Small intestine (tissue), 7 donors: ENCODE data around the gene ZMIZ1. TPM values are rescaled to one million over a fixed set of nuclear protein-coding genes. Genes with fewer than 3 reads are reported as not detected.

Experiments used
- DNase-seq, 2 donors: peaks; one replicate each; pipeline versions ENCODE4 v3.0.0 to v3.0.0-alpha.2; 2013
- FAIRE-seq: peaks from 2 replicates; lab custom pipeline; 2012; peaks lifted over from hg19 to GRCh38; lab: Jason Lieb, UNC
- H3K27ac ChIP-seq, 3 donors: one replicate each; pipeline ENCODE4 v1.5.1; 2013; ENCODE audit warnings: low read length in 2 of 3, mild to moderate bottlenecking in 2 of 3, control low read depth in 1 of 3, inconsistent platforms in 1 of 3, low read depth in 1 of 3, moderate library complexity in 1 of 3
- H3K27me3 ChIP-seq, 3 donors: one replicate each; pipeline ENCODE4 v1.6.1; 2013; ENCODE audit warnings: low read length in 3 of 3, inconsistent platforms in 1 of 3; ENCODE audit not compliant: control insufficient read depth in 3 of 3, insufficient read depth in 3 of 3
- H3K36me3 ChIP-seq, 3 donors: one replicate each; pipeline ENCODE4 v1.6.1; 2013; ENCODE audit warnings: low read length in 3 of 3, inconsistent platforms in 1 of 3, low read depth in 1 of 3, mild to moderate bottlenecking in 1 of 3, moderate library complexity in 1 of 3; ENCODE audit not compliant: control insufficient read depth in 3 of 3, insufficient read depth in 2 of 3
- H3K4me1 ChIP-seq, 3 donors: one replicate each; pipeline ENCODE4 v1.6.1; 2013; ENCODE audit warnings: low read length in 2 of 3, inconsistent platforms in 1 of 3, low read depth in 1 of 3, mild to moderate bottlenecking in 1 of 3, moderate library complexity in 1 of 3; ENCODE audit not compliant: control insufficient read depth in 3 of 3, insufficient read depth in 2 of 3
- H3K4me3 ChIP-seq, 3 donors: one replicate each; pipeline ENCODE4 v1.5.1; 2013; ENCODE audit warnings: low read length in 3 of 3, control low read depth in 1 of 3, inconsistent platforms in 1 of 3, low read depth in 1 of 3, mild to moderate bottlenecking in 1 of 3, moderate library complexity in 1 of 3
- H3K9me3 ChIP-seq, 2 donors: one replicate each; pipeline ENCODE4 v1.6.1; 2013; ENCODE audit warnings: low read depth in 1 of 2, low read length in 1 of 2; ENCODE audit not compliant: control insufficient read depth in 2 of 2, insufficient read depth in 1 of 2
- WGBS, 3 donors: extraction: QIAGEN DNeasy Blood & Tissue Kit; methylation state at CpG; one replicate each; pipeline ENCODE4 v1.1.7; 2013; 5-methylcytosine and 5-hydroxymethylcytosine counted together
- polyA plus RNA-seq, 4 donors: library from polyadenylated mRNA; stranded (reverse) in 3 of 4; unstranded in 1 of 4; fragments of 200-250 nt in 3 of 4; fragments of 120-200 nt in 1 of 4; gene quantifications; one replicate each; pipeline versions ENCODE4 v1.2.1 to v1.2.3, GENCODE V29; 2013
- donor health status: healthy with polysubstance abuse.
- donor health status: control.
- donor health status: control.
- donor health status: Bipolar disorder and iron deficiency.
- donor health status: healthy.

Gene ZMIZ1
- polyA plus RNA-seq, 4 donors = 15.1 to 40.7 (median 19.9) TPM

DNA sequence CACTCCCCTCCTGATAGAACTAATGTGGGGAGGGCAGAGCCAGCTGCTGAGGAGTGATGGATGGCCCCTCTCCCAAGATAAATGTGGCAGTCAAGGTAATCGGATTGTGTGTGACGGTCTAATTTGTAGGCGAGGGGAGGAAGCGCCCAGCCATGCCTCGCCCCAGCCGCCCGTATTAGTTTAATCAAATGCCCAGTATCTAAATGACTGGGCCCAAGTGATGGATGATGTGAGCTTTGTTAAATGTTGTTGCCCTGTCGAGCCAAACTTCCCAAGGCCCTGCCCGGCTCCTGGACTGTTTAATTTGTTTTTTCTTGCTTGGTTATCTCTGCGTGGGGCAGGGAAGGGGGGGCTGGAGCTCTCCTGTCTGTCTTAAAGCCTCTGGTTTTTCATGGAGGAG lies 190.1 kb downstream of the ZMIZ1 start:
- H3K4me3 ChIP-seq = no peak overlapping the region
- no peaks in the 10 kb centered on the region for H3K27me3 ChIP-seq
- H3K27ac ChIP-seq = no peak overlapping the region
- DNase-seq (no peak), FAIRE-seq (no peak)
- no peaks in the 10 kb centered on the region for H3K9me3 ChIP-seq
- peaks cover 0 to 68% (median 3%) of the 10 kb centered on the region in 3 donors for H3K36me3 ChIP-seq
- peaks cover 0 to 6% (median 3%) of the 10 kb centered on the region in 3 donors for H3K4me1 ChIP-seq
- WGBS, 3 donors = 77 to 85% (median 80%) methylated on average over 10 of the region's 10 CpGs

GRCh38 chr10:79259834-79260233 lies 191.1 kb downstream of the ZMIZ1 start:
- Histone ChIP-seq H3K36me3 (peaks cover 0 to 64% (median 3%) of the 10 kb centered on the region in 3 donors), H3K27me3 (no peaks in the 10 kb centered on the region), H3K4me1 (peaks cover 0 to 6% (median 3%) of the 10 kb centered on the region in 3 donors), H3K9me3 (no peaks in the 10 kb centered on the region), H3K4me3 (no peak overlapping the region), H3K27ac (peak overlapping the region in 1 of 3 donors; percentile 4)
- no peak for DNase-seq
- WGBS, 3 donors = 66 to 84% (median 77%) methylated on average over 7 of the region's 7 CpGs
- no peak for FAIRE-seq

- H3K36me3 ChIP-seq = peaks cover 0 to 69% (median 3%) of the 10 kb centered on the region in 3 donors
- DNase-seq (peak in 1 of 2 donors; percentile 53), FAIRE-seq (no peak)
- WGBS, 3 donors = 57 to 84% (median 79%) methylated on average over 23 to 24 of the region's 24 CpGs
- H3K27ac ChIP-seq = peak overlapping the region; percentile 11 to 47 (median 12)
- H3K9me3 ChIP-seq = no peaks in the 10 kb centered on the region
- no peaks in the 10 kb centered on the region for H3K27me3 ChIP-seq
- peaks cover 0 to 10% (median 3%) of the 10 kb centered on the region in 3 donors for H3K4me1 ChIP-seq
- H3K4me3 ChIP-seq = no peak overlapping the region
These were observed 192.3 kb downstream of the ZMIZ1 start for GRCh38 chr10:79260811-79261740.

- no peaks in the 10 kb centered on the region for H3K27me3 ChIP-seq
- H3K4me3 ChIP-seq = no peak overlapping the region
- no peak for FAIRE-seq
- peaks cover 0 to 11% (median 8%) of the 10 kb centered on the region in 3 donors for H3K4me1 ChIP-seq
- 88 to 92% (median 90%) methylated on average over 3 of the region's 3 CpGs for WGBS, 3 donors
- H3K36me3 ChIP-seq = peaks cover 0 to 68% (median 3%) of the 10 kb centered on the region in 3 donors
- H3K27ac ChIP-seq = no peak overlapping the region
- no peak for DNase-seq
- H3K9me3 ChIP-seq = no peaks in the 10 kb centered on the region
These were observed 193.4 kb downstream of the ZMIZ1 start for GRCh38 chr10:79262131-79262530.

- 86 to 88% (median 86%) methylated on average over 18 of the region's 18 CpGs for WGBS, 3 donors
- H3K27me3 ChIP-seq = no peaks in the 10 kb centered on the region
- peaks cover 0 to 66% (median 3%) of the 10 kb centered on the region in 3 donors for H3K36me3 ChIP-seq
- no peak overlapping the region for H3K4me3 ChIP-seq
- H3K9me3 ChIP-seq = no peaks in the 10 kb centered on the region
- H3K27ac ChIP-seq = no peak overlapping the region
- DNase-seq = no peak
- peaks cover 0 to 11% (median 8%) of the 10 kb centered on the region in 3 donors for H3K4me1 ChIP-seq
- FAIRE-seq = no peak
These were observed 194.4 kb downstream of the ZMIZ1 start for GRCh38 chr10:79262959-79263746.

DNA sequence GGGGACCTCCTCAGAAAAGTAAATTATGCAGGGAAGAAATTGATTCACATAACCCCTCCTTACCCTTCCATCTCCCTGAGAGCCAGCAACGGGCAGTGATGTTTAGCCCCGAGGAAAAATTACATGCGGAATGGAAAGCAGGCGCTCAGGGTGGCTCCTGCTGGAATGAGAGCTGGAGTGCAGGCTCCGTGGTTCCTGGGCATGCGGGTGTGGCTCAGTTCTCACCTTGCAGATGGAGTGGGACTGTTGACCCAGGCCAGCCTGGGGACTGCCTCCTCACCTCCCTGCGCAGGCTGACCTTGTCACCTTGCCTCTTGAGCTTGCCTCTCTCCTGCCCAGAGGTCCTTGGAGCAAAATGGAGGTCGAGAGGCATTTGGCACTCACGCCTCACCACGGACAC lies 195.2 kb downstream of the ZMIZ1 start:
- no peaks in the 10 kb centered on the region for H3K27me3 ChIP-seq
- H3K4me1 ChIP-seq = peaks cover 0 to 10% (median 8%) of the 10 kb centered on the region in 3 donors
- no peak for DNase-seq
- peaks cover 0 to 67% (median 3%) of the 10 kb centered on the region in 3 donors for H3K36me3 ChIP-seq
- H3K9me3 ChIP-seq = no peaks in the 10 kb centered on the region
- FAIRE-seq = no peak
- H3K27ac ChIP-seq = no peak overlapping the region
- 85 to 86% (median 85%) methylated on average over 10 of the region's 10 CpGs for WGBS, 3 donors
- no peak overlapping the region for H3K4me3 ChIP-seq

GRCh38 chr10:79264942-79265341 lies 196.2 kb downstream of the ZMIZ1 start:
- FAIRE-seq = no peak
- peaks cover 0 to 8% (median 8%) of the 10 kb centered on the region in 3 donors for H3K4me1 ChIP-seq
- no peak for DNase-seq
- peaks cover 0 to 72% (median 3%) of the 10 kb centered on the region in 3 donors for H3K36me3 ChIP-seq
- no peaks in the 10 kb centered on the region for H3K27me3 ChIP-seq
- H3K27ac ChIP-seq = peak overlapping the region in 1 of 3 donors; percentile 12
- H3K4me3 ChIP-seq = no peak overlapping the region
- WGBS, 3 donors = 62 to 71% (median 68%) methylated on average over 10 of the region's 10 CpGs
- H3K9me3 ChIP-seq = no peaks in the 10 kb centered on the region

- H3K27ac ChIP-seq = peak overlapping the region in 2 of 3 donors; percentile 52 to 88
- H3K9me3 ChIP-seq = no peaks in the 10 kb centered on the region
- H3K4me3 ChIP-seq = no peak overlapping the region
- no peaks in the 10 kb centered on the region for H3K27me3 ChIP-seq
- 64 to 67% (median 67%) methylated on average over 6 of the region's 6 CpGs for WGBS, 3 donors
- peaks cover 0 to 5% (median 5%) of the 10 kb centered on the region in 3 donors for H3K4me1 ChIP-seq
- H3K36me3 ChIP-seq = peaks cover 0 to 83% (median 3%) of the 10 kb centered on the region in 3 donors
- no peak for DNase-seq
- no peak for FAIRE-seq
These were observed 197.3 kb downstream of the ZMIZ1 start for GRCh38 chr10:79266084-79266483.
